ENCODE data around the gene ZFPL1.

The ZFPL1 gene

GRCh38 chr11:65060913-65061408 is 23.1 kb upstream of the ZFPL1 start:
- Histone ChIP-seq H3K27me3 (ENCODE audit: insufficient read depth, low read length) (no peaks in the 10 kb centered on the region), H3K4me1 (ENCODE audit: control insufficient read depth, insufficient read depth, low read length, unreplicated experiment) (no peaks in the 10 kb centered on the region), H2AFZ (ENCODE audit: low read length, unreplicated experiment) (no peak overlapping the region), H3K27ac (ENCODE audit: low read depth, low read length) (no peak overlapping the region), H3K79me2 (ENCODE audit: control insufficient read depth, insufficient read depth, low read length, unreplicated experiment) (no peaks in the 10 kb centered on the region), H3K36me3 (ENCODE audit: insufficient read depth, low read length) (no peaks in the 10 kb centered on the region), H3K4me3 (ENCODE audit: low read depth, low read length) (no peak overlapping the region)

- Histone ChIP-seq H2AFZ (ENCODE audit: low read length, unreplicated experiment) (no peak overlapping the region), H3K27me3 (ENCODE audit: insufficient read depth, low read length) (no peaks in the 10 kb centered on the region)
Observed at GRCh38 chr11:65063532-65063931, 20.5 kb upstream of the ZFPL1 start.

GRCh38 chr11:65064847-65065240 is 19.2 kb upstream of the ZFPL1 start:
- no peak overlapping the region for H3K4me3 ChIP-seq (ENCODE audit: low read depth, low read length)
- H3K79me2 ChIP-seq (ENCODE audit: control insufficient read depth, insufficient read depth, low read length, unreplicated experiment) = no peaks in the 10 kb centered on the region
- no peaks in the 10 kb centered on the region for H3K27me3 ChIP-seq (ENCODE audit: insufficient read depth, low read length)
- no peaks in the 10 kb centered on the region for H3K36me3 ChIP-seq (ENCODE audit: insufficient read depth, low read length)
- H3K4me1 ChIP-seq (ENCODE audit: control insufficient read depth, insufficient read depth, low read length, unreplicated experiment) = no peaks in the 10 kb centered on the region
- H3K27ac ChIP-seq (ENCODE audit: low read depth, low read length) = no peak overlapping the region
- no peak overlapping the region for H2AFZ ChIP-seq (ENCODE audit: low read length, unreplicated experiment)

More at GRCh38 chr11:65063532-65063931, 20.5 kb upstream of the ZFPL1 start:
- no peaks in the 10 kb centered on the region for H3K79me2 ChIP-seq (ENCODE audit: control insufficient read depth, insufficient read depth, low read length, unreplicated experiment)
- no peak overlapping the region for H3K27ac ChIP-seq (ENCODE audit: low read depth, low read length)
- H3K4me1 ChIP-seq (ENCODE audit: control insufficient read depth, insufficient read depth, low read length, unreplicated experiment) = no peaks in the 10 kb centered on the region
- H3K4me3 ChIP-seq (ENCODE audit: low read depth, low read length) = no peak overlapping the region
- no peaks in the 10 kb centered on the region for H3K36me3 ChIP-seq (ENCODE audit: insufficient read depth, low read length)

GRCh38 chr11:65065851-65066250 is 18.2 kb upstream of the ZFPL1 start:
- Histone ChIP-seq H3K27ac (ENCODE audit: low read depth, low read length) (no peak overlapping the region), H3K36me3 (ENCODE audit: insufficient read depth, low read length) (no peaks in the 10 kb centered on the region), H3K4me3 (ENCODE audit: low read depth, low read length) (no peak overlapping the region), H3K4me1 (ENCODE audit: control insufficient read depth, insufficient read depth, low read length, unreplicated experiment) (no peaks in the 10 kb centered on the region), H3K79me2 (ENCODE audit: control insufficient read depth, insufficient read depth, low read length, unreplicated experiment) (no peaks in the 10 kb centered on the region), H3K27me3 (ENCODE audit: insufficient read depth, low read length) (no peaks in the 10 kb centered on the region), H2AFZ (ENCODE audit: low read length, unreplicated experiment) (no peak overlapping the region)

GRCh38 chr11:65066315-65066714 is 17.7 kb upstream of the ZFPL1 start:
- Histone ChIP-seq H3K79me2 (ENCODE audit: control insufficient read depth, insufficient read depth, low read length, unreplicated experiment) (no peaks in the 10 kb centered on the region), H3K36me3 (ENCODE audit: insufficient read depth, low read length) (no peaks in the 10 kb centered on the region), H2AFZ (ENCODE audit: low read length, unreplicated experiment) (no peak overlapping the region), H3K27ac (ENCODE audit: low read depth, low read length) (no peak overlapping the region), H3K4me3 (ENCODE audit: low read depth, low read length) (no peak overlapping the region), H3K4me1 (ENCODE audit: control insufficient read depth, insufficient read depth, low read length, unreplicated experiment) (no peaks in the 10 kb centered on the region), H3K27me3 (ENCODE audit: insufficient read depth, low read length) (no peaks in the 10 kb centered on the region)

GRCh38 chr11:65066805-65067291 is 17.2 kb upstream of the ZFPL1 start:
- Histone ChIP-seq H3K27ac (ENCODE audit: low read depth, low read length) (no peak overlapping the region), H2AFZ (ENCODE audit: low read length, unreplicated experiment) (no peak overlapping the region), H3K79me2 (ENCODE audit: control insufficient read depth, insufficient read depth, low read length, unreplicated experiment) (no peaks in the 10 kb centered on the region), H3K4me3 (ENCODE audit: low read depth, low read length) (no peak overlapping the region), H3K36me3 (ENCODE audit: insufficient read depth, low read length) (no peaks in the 10 kb centered on the region), H3K27me3 (ENCODE audit: insufficient read depth, low read length) (no peaks in the 10 kb centered on the region), H3K4me1 (ENCODE audit: control insufficient read depth, insufficient read depth, low read length, unreplicated experiment) (no peaks in the 10 kb centered on the region)

GRCh38 chr11:65067446-65067845 is 16.6 kb upstream of the ZFPL1 start:
- Histone ChIP-seq H3K27me3 (ENCODE audit: insufficient read depth, low read length) (no peaks in the 10 kb centered on the region), H3K4me3 (ENCODE audit: low read depth, low read length) (no peak overlapping the region), H3K79me2 (ENCODE audit: control insufficient read depth, insufficient read depth, low read length, unreplicated experiment) (no peaks in the 10 kb centered on the region), H3K36me3 (ENCODE audit: insufficient read depth, low read length) (no peaks in the 10 kb centered on the region), H2AFZ (ENCODE audit: low read length, unreplicated experiment) (no peak overlapping the region), H3K27ac (ENCODE audit: low read depth, low read length) (no peak overlapping the region), H3K4me1 (ENCODE audit: control insufficient read depth, insufficient read depth, low read length, unreplicated experiment) (no peaks in the 10 kb centered on the region)

- no peak overlapping the region for H3K4me3 ChIP-seq (ENCODE audit: low read depth, low read length)
- H3K4me1 ChIP-seq (ENCODE audit: control insufficient read depth, insufficient read depth, low read length, unreplicated experiment) = no peaks in the 10 kb centered on the region
- no peaks in the 10 kb centered on the region for H3K27me3 ChIP-seq (ENCODE audit: insufficient read depth, low read length)
- H2AFZ ChIP-seq (ENCODE audit: low read length, unreplicated experiment) = no peak overlapping the region
- H3K36me3 ChIP-seq (ENCODE audit: insufficient read depth, low read length) = no peaks in the 10 kb centered on the region
- H3K79me2 ChIP-seq (ENCODE audit: control insufficient read depth, insufficient read depth, low read length, unreplicated experiment) = no peaks in the 10 kb centered on the region
- H3K27ac ChIP-seq (ENCODE audit: low read depth, low read length) = no peak overlapping the region
Observed at GRCh38 chr11:65069217-65069616, 14.8 kb upstream of the ZFPL1 start.

- Histone ChIP-seq H3K36me3 (ENCODE audit: insufficient read depth, low read length) (no peaks in the 10 kb centered on the region), H3K4me3 (ENCODE audit: low read depth, low read length) (no peak overlapping the region), H3K4me1 (ENCODE audit: control insufficient read depth, insufficient read depth, low read length, unreplicated experiment) (no peaks in the 10 kb centered on the region), H2AFZ (ENCODE audit: low read length, unreplicated experiment) (no peak overlapping the region), H3K27ac (ENCODE audit: low read depth, low read length) (no peak overlapping the region), H3K27me3 (ENCODE audit: insufficient read depth, low read length) (no peaks in the 10 kb centered on the region), H3K79me2 (ENCODE audit: control insufficient read depth, insufficient read depth, low read length, unreplicated experiment) (no peaks in the 10 kb centered on the region)
Observed at GRCh38 chr11:65071907-65072630, 12.0 kb upstream of the ZFPL1 start.

GRCh38 chr11:65072631-65072966 is 11.4 kb upstream of the ZFPL1 start:
- H3K27ac ChIP-seq (ENCODE audit: low read depth, low read length) = no peak overlapping the region
- H3K27me3 ChIP-seq (ENCODE audit: insufficient read depth, low read length) = no peaks in the 10 kb centered on the region
- H3K4me3 ChIP-seq (ENCODE audit: low read depth, low read length) = no peak overlapping the region
- no peaks in the 10 kb centered on the region for H3K36me3 ChIP-seq (ENCODE audit: insufficient read depth, low read length)
- no peaks in the 10 kb centered on the region for H3K79me2 ChIP-seq (ENCODE audit: control insufficient read depth, insufficient read depth, low read length, unreplicated experiment)
- no peaks in the 10 kb centered on the region for H3K4me1 ChIP-seq (ENCODE audit: control insufficient read depth, insufficient read depth, low read length, unreplicated experiment)
- H2AFZ ChIP-seq (ENCODE audit: low read length, unreplicated experiment) = no peak overlapping the region

- Histone ChIP-seq H3K79me2 (ENCODE audit: control insufficient read depth, insufficient read depth, low read length, unreplicated experiment) (peaks cover 39% of the 10 kb centered on the region), H3K4me1 (ENCODE audit: control insufficient read depth, insufficient read depth, low read length, unreplicated experiment) (peaks cover 4% of the 10 kb centered on the region), H2AFZ (ENCODE audit: low read length, unreplicated experiment) (no peak overlapping the region), H3K27ac (ENCODE audit: low read depth, low read length) (no peak overlapping the region), H3K4me3 (ENCODE audit: low read depth, low read length) (no peak overlapping the region), H3K27me3 (ENCODE audit: insufficient read depth, low read length) (no peaks in the 10 kb centered on the region), H3K36me3 (ENCODE audit: insufficient read depth, low read length) (peaks cover 4% of the 10 kb centered on the region; the same call in 1 of the 2 replicates)
Observed at GRCh38 chr11:65077451-65077850, 6.6 kb upstream of the ZFPL1 start.
